Stimulated activated naive B cell treated with anti-CD40 and anti-IgM and Interleukin-4, amounts not matched to agents 10 μg/mL and 1 μg/mL and 100 μg/mL, for 72 hours (primary cell): ENCODE results near the gene CDC37L1.
"Not testable (repeated sequence)": the region's sequence is repeated elsewhere in the genome, so short reads cannot be mapped to it uniquely, and the experiment has no call there.

Experiments used
- ATAC-seq, 2 donors: fragments of 150-1000 bp; cut with Tn5 transposase; replicated peaks; 2 replicates each; pipeline ENCODE4 v1.10.0; 2021; ENCODE audit warnings: moderate library complexity in 1 of 2
- DNase-seq: peaks from one replicate; pipeline ENCODE4 v3.0.0; 2021
- H3K27ac Mint-ChIP-seq: one replicate; pipeline ENCODE4 v1.8.0; 2022; ENCODE audit warnings: mild to moderate bottlenecking, mixed read lengths
- H3K27me3 Mint-ChIP-seq, 2 donors: one replicate each; pipeline ENCODE4 v1.8.0; 2022; ENCODE audit warnings: mixed read lengths in 2 of 2
- H3K36me3 Mint-ChIP-seq, 2 donors: one replicate each; pipeline ENCODE4 v1.8.0; 2022; ENCODE audit warnings: mixed read lengths in 2 of 2, mild to moderate bottlenecking in 1 of 2
- H3K4me1 Mint-ChIP-seq, 2 donors: one replicate each; pipeline ENCODE4 v1.8.0; 2022; ENCODE audit warnings: mixed read lengths in 2 of 2, mild to moderate bottlenecking in 1 of 2
- H3K4me3 Mint-ChIP-seq, 2 donors: one replicate each; pipeline ENCODE4 v1.8.0; 2022; ENCODE audit warnings: mild to moderate bottlenecking in 2 of 2, mixed read lengths in 2 of 2, moderate library complexity in 1 of 2
- H3K9me3 Mint-ChIP-seq, 2 donors: one replicate each; pipeline ENCODE4 v1.8.0; 2022; ENCODE audit warnings: mixed read lengths in 2 of 2, mild to moderate bottlenecking in 1 of 2

The CDC37L1 gene

GRCh38 chr9:4740638-4741364 is 61.4 kb downstream of the CDC37L1 start, which contains the start of gene AK3:
Gene AK3, minus strand, starts transcription at chr9:4741202. Its CDS starts 115 bp downstream, at chr9:4741087.
- no peaks in the 10 kb centered on the region for H3K9me3 Mint-ChIP-seq
- H3K4me3 Mint-ChIP-seq: peak within 1 kb of the TSS; percentile 85 to 89
- ATAC-seq (peak; percentile 94 to 95), DNase-seq (peak; percentile 78)
- H3K36me3 Mint-ChIP-seq: no peaks in the 10 kb centered on the region
- H3K27me3 Mint-ChIP-seq: no peaks in the 10 kb centered on the region
- H3K27ac Mint-ChIP-seq: peak within 1 kb of the TSS; percentile 78
- H3K4me1 Mint-ChIP-seq: peaks cover 7 to 23% of the 10 kb centered on the region in 2 donors

- Mint-ChIP-seq H3K4me3 (peak overlapping the region; percentile 85 to 89), H3K36me3 (no peaks in the 10 kb centered on the region), H3K9me3 (no peaks in the 10 kb centered on the region), H3K27me3 (no peaks in the 10 kb centered on the region), H3K4me1 (peaks cover 5 to 23% of the 10 kb centered on the region in 2 donors), H3K27ac (peak overlapping the region; percentile 57)
- no peak for DNase-seq
- ATAC-seq: peak; percentile 1 to 7
Observed at GRCh38 chr9:4741365-4742089, 62.2 kb downstream of the CDC37L1 start.

- Mint-ChIP-seq H3K27me3 (no peaks in the 10 kb centered on the region), H3K27ac (no peak overlapping the region), H3K4me1 (peaks cover 5 to 23% of the 10 kb centered on the region in 2 donors), H3K36me3 (no peaks in the 10 kb centered on the region), H3K9me3 (no peaks in the 10 kb centered on the region), H3K4me3 (peak overlapping the region in 1 of 2 donors; percentile 89)
- ATAC-seq (no peak), DNase-seq (no peak)
Observed at GRCh38 chr9:4742246-4742645, 62.9 kb downstream of the CDC37L1 start.

GRCh38 chr9:4743131-4743875 is 63.9 kb downstream of the CDC37L1 start:
- H3K4me3 Mint-ChIP-seq: no peak overlapping the region
- ATAC-seq (no peak), DNase-seq (no peak)
- no peak overlapping the region for H3K27ac Mint-ChIP-seq
- peaks cover 5 to 23% of the 10 kb centered on the region in 2 donors for H3K4me1 Mint-ChIP-seq
- H3K36me3 Mint-ChIP-seq: no peaks in the 10 kb centered on the region
- no peaks in the 10 kb centered on the region for H3K27me3 Mint-ChIP-seq
- H3K9me3 Mint-ChIP-seq: no peaks in the 10 kb centered on the region

GRCh38 chr9:4746278-4747030 is 67.1 kb downstream of the CDC37L1 start:
- DNase-seq (no peak), ATAC-seq (no peak)
- Mint-ChIP-seq H3K4me3 (no peak overlapping the region), H3K4me1 (peaks cover 5 to 8% of the 10 kb centered on the region in 2 donors), H3K27ac (no peak overlapping the region), H3K9me3 (no peaks in the 10 kb centered on the region), H3K27me3 (no peaks in the 10 kb centered on the region), H3K36me3 (no peaks in the 10 kb centered on the region)

- no peak overlapping the region for H3K4me3 Mint-ChIP-seq
- no peaks in the 10 kb centered on the region for H3K27me3 Mint-ChIP-seq
- no peaks in the 10 kb centered on the region for H3K9me3 Mint-ChIP-seq
- no peaks in the 10 kb centered on the region for H3K36me3 Mint-ChIP-seq
- H3K4me1 Mint-ChIP-seq: peaks cover 0 to 2% of the 10 kb centered on the region in 2 donors
- DNase-seq: no peak
- H3K27ac Mint-ChIP-seq: no peak overlapping the region
- no peak for ATAC-seq
Observed at GRCh38 chr9:4748612-4749011, 69.2 kb downstream of the CDC37L1 start.

- Mint-ChIP-seq H3K36me3 (no peaks in the 10 kb centered on the region), H3K4me1 (peaks cover 0 to 4% of the 10 kb centered on the region in 2 donors), H3K27me3 (no peaks in the 10 kb centered on the region), H3K9me3 (no peaks in the 10 kb centered on the region), H3K4me3 (no peak overlapping the region), H3K27ac (no peak overlapping the region)
- DNase-seq (no peak), ATAC-seq (peak; percentile 52 to 57)
Observed at GRCh38 chr9:4750023-4750673, 70.8 kb downstream of the CDC37L1 start.

GRCh38 chr9:4754530-4754929 is 75.2 kb downstream of the CDC37L1 start:
- not testable (repeated sequence) for H3K27ac Mint-ChIP-seq, DNase-seq, H3K9me3 Mint-ChIP-seq, H3K36me3 Mint-ChIP-seq, H3K27me3 Mint-ChIP-seq, H3K4me1 Mint-ChIP-seq, H3K4me3 Mint-ChIP-seq, ATAC-seq

- H3K4me3 Mint-ChIP-seq: no peak overlapping the region
- no peaks in the 10 kb centered on the region for H3K27me3 Mint-ChIP-seq
- no peaks in the 10 kb centered on the region for H3K36me3 Mint-ChIP-seq
- peak overlapping the region; percentile 56 for H3K27ac Mint-ChIP-seq
- ATAC-seq (no peak), DNase-seq (no peak)
- no peaks in the 10 kb centered on the region for H3K9me3 Mint-ChIP-seq
- peaks cover 8% of the 10 kb centered on the region in 2 donors for H3K4me1 Mint-ChIP-seq
Observed at GRCh38 chr9:4755026-4755609, 75.7 kb downstream of the CDC37L1 start.

- no peak for ATAC-seq
- H3K4me1 Mint-ChIP-seq: peaks cover 10% of the 10 kb centered on the region in 2 donors
- H3K36me3 Mint-ChIP-seq: no peaks in the 10 kb centered on the region
- no peaks in the 10 kb centered on the region for H3K27me3 Mint-ChIP-seq
- DNase-seq: no peak
- H3K9me3 Mint-ChIP-seq: no peaks in the 10 kb centered on the region
- H3K4me3 Mint-ChIP-seq: no peak overlapping the region
- no peak overlapping the region for H3K27ac Mint-ChIP-seq
Observed at GRCh38 chr9:4756420-4756819, 77.1 kb downstream of the CDC37L1 start.
